Measurements from ENCODE around the gene CEP350. TPM values are rescaled to one million over a fixed set of nuclear protein-coding genes. Genes with fewer than 3 reads are reported as not detected.

The CEP350 gene
- total and polyA plus RNA-seq, 2 of the 4 experiments (the other 2 are of a cell fraction), result 5.0 to 36.4 TPM

- H3K36me3 ChIP-seq (ENCODE audit: control insufficient read depth, insufficient read depth, low read length), result peaks cover 1% of the 10 kb centered on the region; the same call in 1 of the 2 replicates
- CTCF ChIA-PET, result no interaction called here
- TF ChIP-seq RCOR1 (IDR thresholded peaks at IDR 0.05; ENCODE audit: insufficient replicate concordance, low read length), result no peak
- TF ChIP-seq CEBPB (IDR thresholded peaks at IDR 0.05; ENCODE audit: low read depth, low read length), result peak; percentile 84
- WGBS, 2 experiments (ENCODE audit: extremely low coverage in 2 of 2, insufficient read length in 1 of 2), result no CpG with 5 or more reads among the region's 1 CpG
- ATAC-seq (ENCODE audit: low read depth) (no peak), DNase-seq (peak; percentile 32)
- no peaks in the 10 kb centered on the region for H3K27me3 ChIP-seq (ENCODE audit: control insufficient read depth, insufficient read depth, low read length)
- peak overlapping the region; percentile 96 for H3K18ac ChIP-seq (ENCODE audit: low read depth, low read length)
- H3K27ac ChIP-seq (ENCODE audit: insufficient read depth, low read length), result peak overlapping the region; percentile 78
- H3K56ac ChIP-seq (ENCODE audit: extremely low read depth, insufficient read depth, low read length), result peak overlapping the region; percentile 71
- peak overlapping the region; percentile 56; the same call in 1 of the 2 replicates for H3K4me2 ChIP-seq (ENCODE audit: low read depth, low read length)
- no peaks in the 10 kb centered on the region for H3K9me3 ChIP-seq (ENCODE audit: control insufficient read depth, insufficient read depth, low read length)
- H2BK5ac ChIP-seq (ENCODE audit: low read depth, low read length, poor library complexity, severe bottlenecking), result peak overlapping the region; percentile 82
- peak overlapping the region; percentile 96 for H3K4ac ChIP-seq (ENCODE audit: low read depth, low read length)
- no TSS peak for BruUV-seq (replicated peaks)
- peaks cover 27% of the 10 kb centered on the region for H3K4me1 ChIP-seq (ENCODE audit: control insufficient read depth, insufficient read depth, low read length)
- H4K20me1 ChIP-seq (ENCODE audit: insufficient read depth, low read length), result peaks cover 12% of the 10 kb centered on the region
- H3K14ac ChIP-seq (replicated peaks; ENCODE audit: low read depth, low read length), result peak overlapping the region; percentile 97
- dilution Hi-C loops (cut with HindIII; ENCODE audit: low sequenced_read_pairs, unreplicated experiment) (loop anchor here (25.0 kb wide), 1 partner anchor 114 kb away; no protein-coding TSS in a partner anchor), in situ Hi-C loops (cut with MboI; ENCODE audit: low sequenced_read_pairs) (loop anchor here (25.0 kb wide), 1 partner anchor 439 kb away; no protein-coding TSS in a partner anchor), intact Hi-C loops (cut with micrococcal nuclease) (loop anchor here (1.0 to 10.0 kb wide), 2 partner anchors 53 to 446 kb away; no protein-coding TSS in a partner anchor)
- peaks cover 19% of the 10 kb centered on the region; the same call in 1 of the 2 replicates for H3K9me1 ChIP-seq (ENCODE audit: insufficient read depth, low read length)
- peaks cover 15 to 32% of the 10 kb centered on the region in 2 experiments for H3K79me1 ChIP-seq (ENCODE audit: low read depth in 1 of 2, low read length in 2 of 2)
- peak overlapping the region; percentile 94 for H4K5ac ChIP-seq (ENCODE audit: low read depth, low read length)
- H4K91ac ChIP-seq (ENCODE audit: insufficient read depth, low read depth, low read length), result peak overlapping the region; percentile 98
- no peak overlapping the region for H3K4me3 ChIP-seq (ENCODE audit: insufficient read depth, low read depth, low read length)
- peak overlapping the region; percentile 98 for H2BK20ac ChIP-seq (ENCODE audit: low read depth, low read length)
- H2BK15ac ChIP-seq (ENCODE audit: low read depth, low read length), result peak overlapping the region; percentile 90
- H2AK5ac ChIP-seq (ENCODE audit: low read depth, low read length), result peak overlapping the region; percentile 95
- no peak overlapping the region for H3K9ac ChIP-seq (ENCODE audit: low read depth, low read length)
- H4K8ac ChIP-seq (ENCODE audit: low read depth in 2 of 2, low read length in 2 of 2), result peak overlapping the region; percentile 80 to 91
- peak overlapping the region; percentile 98 for H2BK120ac ChIP-seq (ENCODE audit: low read depth, low read length)
- H3K23ac ChIP-seq (ENCODE audit: low read depth, low read length), result peak overlapping the region; percentile 54
- H2AK9ac ChIP-seq (replicated peaks; ENCODE audit: low read depth, low read length, poor library complexity), result peak overlapping the region; percentile 82
- H2AFZ ChIP-seq (replicated peaks; ENCODE audit: low read length, poor library complexity), result peak overlapping the region; percentile 68
- POLR2A ChIA-PET (ENCODE audit: unreplicated experiment), result no interaction called here
Observed at GRCh38 chr1:180150982-180151381, 196.4 kb downstream of the CEP350 start.
